GM18502 (cell line): ENCODE results near the gene ATXN7L1.
"Not testable (repeated sequence)": the region's sequence is repeated elsewhere in the genome, so short reads cannot be mapped to it uniquely, and the experiment has no call there.

ENCODE experiments used
- ATAC-seq: cut with Tn5 transposase; IDR thresholded peaks from one replicate; pipeline ENCODE4 v1.9.1; 2021; ENCODE audit warnings: mild to moderate bottlenecking; ENCODE audit not compliant: unreplicated experiment, poor library complexity

Gene ATXN7L1

GRCh38 chr7:105806592-105807447, 69.6 kb downstream of the ATXN7L1 start:
- ATAC-seq: peak; percentile 44

- ATAC-seq: no peak
Observed at GRCh38 chr7:105805447-105806019, 70.9 kb downstream of the ATXN7L1 start.

GRCh38 chr7:105803429-105803736, 73.0 kb downstream of the ATXN7L1 start:
- no peak for ATAC-seq

- no peak for ATAC-seq
Observed at GRCh38 chr7:105802604-105803428, 73.6 kb downstream of the ATXN7L1 start.

GRCh38 chr7:105800849-105801534, 75.4 kb downstream of the ATXN7L1 start:
- ATAC-seq: no peak

GRCh38 chr7:105800442-105800841, 76.0 kb downstream of the ATXN7L1 start:
- ATAC-seq: peak; percentile 78

GRCh38 chr7:105799677-105800076, 76.7 kb downstream of the ATXN7L1 start:
- no peak for ATAC-seq

GRCh38 chr7:105799006-105799405, 77.4 kb downstream of the ATXN7L1 start:
- no peak for ATAC-seq

GRCh38 chr7:105797652-105798051, 78.7 kb downstream of the ATXN7L1 start:
- no peak for ATAC-seq

- no peak for ATAC-seq
Observed at GRCh38 chr7:105796365-105796764, 80.0 kb downstream of the ATXN7L1 start.

GRCh38 chr7:105794741-105795729, 81.4 kb downstream of the ATXN7L1 start:
- no peak for ATAC-seq

GRCh38 chr7:105792488-105793370, 83.7 kb downstream of the ATXN7L1 start:
- no peak for ATAC-seq

GRCh38 chr7:105791926-105792325, 84.5 kb downstream of the ATXN7L1 start:
- ATAC-seq: no peak

GRCh38 chr7:105790996-105791395, 85.4 kb downstream of the ATXN7L1 start:
- ATAC-seq: no peak

GRCh38 chr7:105790452-105790851, 85.9 kb downstream of the ATXN7L1 start:
- not testable (repeated sequence) for ATAC-seq

GRCh38 chr7:105788816-105789349, 87.5 kb downstream of the ATXN7L1 start:
- ATAC-seq: no peak

GRCh38 chr7:105788356-105788755, 88.0 kb downstream of the ATXN7L1 start:
- no peak for ATAC-seq

GRCh38 chr7:105787793-105788192, 88.6 kb downstream of the ATXN7L1 start:
- no peak for ATAC-seq
